SK-N-SH treated with all-trans-retinoic acid at 6 μM for 48 hours (cell line): ENCODE measurements around the gene OLIG3.

Experiments used
- CSDC2 ChIP-seq: fragments of 250-450 bp; sonication (Bioruptor Pico); IDR thresholded peaks from 2 replicates; pipeline ENCODE4 v1.5.0; 2020; ENCODE audit warnings: mild to moderate bottlenecking, moderate library complexity
- CSRNP3 ChIP-seq: fragments of 250-450 bp; sonication (Bioruptor Pico); IDR thresholded peaks from 2 replicates; pipeline ENCODE4 v1.5.1; 2021; ENCODE audit warnings: mild to moderate bottlenecking, moderate library complexity
- ESRRG ChIP-seq: fragments of 250-450 bp; sonication (Bioruptor Pico); IDR thresholded peaks from 2 replicates; pipeline ENCODE4 v1.6.1; 2021; ENCODE audit warnings: mild to moderate bottlenecking
- PATZ1 ChIP-seq: fragments of 250-450 bp; sonication (Bioruptor Pico); IDR thresholded peaks from 2 replicates; pipeline ENCODE4 v1.8.0; 2020; ENCODE audit warnings: mild to moderate bottlenecking, moderate library complexity, borderline replicate concordance
- PPARA ChIP-seq: fragments of 250-450 bp; sonication (Bioruptor Pico); IDR thresholded peaks from 2 replicates; pipeline ENCODE4 v1.5.0; 2020; ENCODE audit warnings: mild to moderate bottlenecking, borderline replicate concordance
- RARB ChIP-seq: fragments of 250-450 bp; sonication (Bioruptor Pico); IDR thresholded peaks from 2 replicates; pipeline ENCODE4 v1.8.0; 2021; ENCODE audit warnings: mild to moderate bottlenecking, moderate library complexity
- TCF4 ChIP-seq: fragments of 250-450 bp; sonication (Bioruptor Pico); IDR thresholded peaks from 2 replicates; pipeline ENCODE4 v1.8.0; 2021; ENCODE audit warnings: mild to moderate bottlenecking, moderate library complexity, borderline replicate concordance
- TOX ChIP-seq: fragments of 250-450 bp; sonication (Bioruptor Pico); IDR thresholded peaks from 2 replicates; pipeline ENCODE4 v1.8.0; 2021; ENCODE audit warnings: mild to moderate bottlenecking, moderate library complexity, borderline replicate concordance
- ZFP30 ChIP-seq: fragments of 450-650 bp; formaldehyde crosslinking; IDR thresholded peaks from 2 replicates; pipeline ENCODE4 v1.5.0; 2022; ENCODE audit warnings: mild to moderate bottlenecking, moderate library complexity
- ZNF565 ChIP-seq: fragments of 450-650 bp; formaldehyde crosslinking; conservative IDR thresholded peaks from 2 replicates; pipeline ENCODE4 v1.5.0; 2020; ENCODE audit warnings: low read depth, mild to moderate bottlenecking, moderate library complexity
- ZNF8 ChIP-seq: fragments of 450-650 bp; formaldehyde crosslinking; IDR thresholded peaks from 2 replicates; pipeline ENCODE4 v1.5.0; 2020; ENCODE audit warnings: mild to moderate bottlenecking, moderate library complexity
- TF ChIP-seq, protein P1 (sequence below): fragments of 250-450 bp; sonication (Bioruptor Pico); IDR thresholded peaks from 2 replicates; pipeline ENCODE4 v1.8.0; 2021; ENCODE audit warnings: low read depth, mild to moderate bottlenecking, moderate library complexity, borderline replicate concordance

DNA sequence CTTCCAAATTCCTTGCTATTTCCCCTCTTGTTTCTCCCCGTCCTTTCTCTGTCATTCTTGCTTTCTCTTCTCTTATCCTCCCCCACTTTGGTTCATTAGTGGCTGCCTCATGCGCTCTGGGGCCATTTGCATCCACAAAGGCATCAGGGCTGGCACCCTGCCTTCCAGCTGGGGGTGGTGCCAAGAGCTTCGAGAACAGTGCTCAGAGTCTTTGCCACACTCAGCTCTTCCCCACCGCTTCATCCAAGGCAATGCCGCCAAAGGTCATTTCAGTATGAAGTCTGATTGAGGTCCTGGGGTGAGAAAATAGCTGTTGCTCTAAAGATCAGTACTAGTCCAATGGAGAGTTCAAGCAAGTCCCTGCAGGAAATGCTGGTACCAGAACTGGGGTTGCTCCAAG is 22.7 kb downstream of the OLIG3 start:
- TF ChIP-seq CSRNP3 (no peak), ZFP30 (CRISPR knock-in tag) (no peak), PPARA (CRISPR knock-in tag) (no peak), ZNF565 (CRISPR knock-in tag) (no peak), PATZ1 (CRISPR knock-in tag) (no peak), ZNF8 (CRISPR knock-in tag) (no peak), RARB (CRISPR knock-in tag) (no peak), TOX (CRISPR knock-in tag) (no peak), ESRRG (CRISPR knock-in tag) (no peak), CSDC2 (CRISPR knock-in tag) (no peak), TCF4 (CRISPR knock-in tag) (no peak)
- TF ChIP-seq, protein P1, sequence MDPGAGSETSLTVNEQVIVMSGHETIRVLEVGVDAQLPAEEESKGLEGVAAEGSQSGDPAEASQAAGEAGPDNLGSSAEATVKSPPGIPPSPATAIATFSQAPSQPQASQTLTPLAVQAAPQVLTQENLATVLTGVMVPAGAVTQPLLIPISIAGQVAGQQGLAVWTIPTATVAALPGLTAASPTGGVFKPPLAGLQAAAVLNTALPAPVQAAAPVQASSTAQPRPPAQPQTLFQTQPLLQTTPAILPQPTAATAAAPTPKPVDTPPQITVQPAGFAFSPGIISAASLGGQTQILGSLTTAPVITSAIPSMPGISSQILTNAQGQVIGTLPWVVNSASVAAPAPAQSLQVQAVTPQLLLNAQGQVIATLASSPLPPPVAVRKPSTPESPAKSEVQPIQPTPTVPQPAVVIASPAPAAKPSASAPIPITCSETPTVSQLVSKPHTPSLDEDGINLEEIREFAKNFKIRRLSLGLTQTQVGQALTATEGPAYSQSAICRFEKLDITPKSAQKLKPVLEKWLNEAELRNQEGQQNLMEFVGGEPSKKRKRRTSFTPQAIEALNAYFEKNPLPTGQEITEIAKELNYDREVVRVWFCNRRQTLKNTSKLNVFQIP (CRISPR knock-in tag): no peak
